Uterus (tissue), 2 donors: ENCODE results near the gene CCDC185.

Source experiments
- CTCF ChIP-seq, 4 experiments: fragments of 200-600 bp in 2 of 4; fragments of 450-650 bp in 2 of 4; sonication (generic) in 2 of 4; IDR thresholded peaks; one replicate each; pipeline ENCODE4 v1.5.1; 2016 to 2019; ENCODE audit warnings: antibody characterized with exemption in 4 of 4, mild to moderate bottlenecking in 2 of 4, moderate library complexity in 1 of 4
- POLR2A ChIP-seq, 2 donors: fragments of 450-650 bp; IDR thresholded peaks; one replicate each; pipeline ENCODE4 v1.6.1; 2016; ENCODE audit warnings: antibody characterized with exemption in 2 of 2, mild to moderate bottlenecking in 1 of 2, moderate library complexity in 1 of 2

GRCh38 chr1:223403184-223403815 is 10.1 kb downstream of the CCDC185 start:
- TF ChIP-seq POLR2A (IDR thresholded peaks at IDR 0.05) (no peak), CTCF (IDR thresholded peaks at IDR 0.05) (no peak)
